Glutamatergic neuron (in vitro differentiated cells): Measurements from ENCODE around the gene HOXB5. TPM values are rescaled to one million over a fixed set of nuclear protein-coding genes. Genes with fewer than 3 reads are reported as not detected.
A peak's percentile ranks its signal among the peaks of the same experiment; 100 is the strongest.

Source experiments
- DNase-seq: peaks from one replicate; pipeline ENCODE4 v3.0.0; 2022
- H3K27ac Mint-ChIP-seq: one replicate; pipeline ENCODE4 v1.8.0; 2020; ENCODE audit warnings: mild to moderate bottlenecking, mixed read lengths, inconsistent platforms; ENCODE audit not compliant: unreplicated experiment
- H3K27me3 Mint-ChIP-seq: one replicate; pipeline ENCODE4 v1.8.0; 2020; ENCODE audit warnings: mild to moderate bottlenecking, moderate library complexity, mixed read lengths, inconsistent platforms; ENCODE audit not compliant: unreplicated experiment
- H3K36me3 Mint-ChIP-seq: one replicate; pipeline ENCODE4 v1.8.0; 2020; ENCODE audit warnings: mild to moderate bottlenecking, mixed read lengths, inconsistent platforms; ENCODE audit not compliant: unreplicated experiment
- H3K4me1 Mint-ChIP-seq: one replicate; pipeline ENCODE4 v1.8.0; 2020; ENCODE audit warnings: mild to moderate bottlenecking, low read depth, mixed read lengths, inconsistent platforms; ENCODE audit not compliant: unreplicated experiment
- H3K4me3 Mint-ChIP-seq: one replicate; pipeline ENCODE4 v1.8.0; 2020; ENCODE audit warnings: mild to moderate bottlenecking, mixed read lengths, inconsistent platforms; ENCODE audit not compliant: unreplicated experiment
- H3K9me3 Mint-ChIP-seq: one replicate; pipeline ENCODE4 v1.8.0; 2020; ENCODE audit warnings: mild to moderate bottlenecking, moderate library complexity, mixed read lengths, inconsistent platforms; ENCODE audit not compliant: unreplicated experiment
- CTCF ChIP-seq: fragments of 200-600 bp; sonication (generic); IDR thresholded peaks from one replicate; pipeline ENCODE4 v1.5.0; 2021; ENCODE audit not compliant: partially characterized antibody, unreplicated experiment
- total RNA-seq: library from RNA; stranded (reverse); fragmentation: NEBNext Ultra II Directional; extraction: Animal tissue kit (Norgen Biotek cat#: 25700); gene quantifications from one replicate; pipeline ENCODE4 v1.2.1, GENCODE V29; 2021; ENCODE audit not compliant: unreplicated experiment

HOXB5 gene
- total RNA-seq, 1 donor from 2014 or later, result not detected

GRCh38 chr17:48550502-48551213 is 42.9 kb downstream of the HOXB5 start:
- Mint-ChIP-seq H3K36me3 (no peaks in the 10 kb centered on the region), H3K4me1 (peaks cover 14% of the 10 kb centered on the region), H3K27ac (no peak overlapping the region), H3K27me3 (peaks cover 42% of the 10 kb centered on the region), H3K4me3 (peak overlapping the region; percentile 34), H3K9me3 (peaks cover 11% of the 10 kb centered on the region)
- peak; percentile 33 for DNase-seq
- TF ChIP-seq CTCF, result peak; percentile 34

GRCh38 chr17:48549914-48550501 is 43.6 kb downstream of the HOXB5 start:
- Mint-ChIP-seq H3K36me3 (no peaks in the 10 kb centered on the region), H3K4me3 (no peak overlapping the region), H3K27ac (no peak overlapping the region), H3K4me1 (peaks cover 14% of the 10 kb centered on the region), H3K9me3 (peaks cover 8% of the 10 kb centered on the region), H3K27me3 (peaks cover 47% of the 10 kb centered on the region)
- no peak for TF ChIP-seq CTCF
- DNase-seq, result no peak

GRCh38 chr17:48549281-48549630 is 44.3 kb downstream of the HOXB5 start:
- TF ChIP-seq CTCF, result no peak
- no peaks in the 10 kb centered on the region for H3K36me3 Mint-ChIP-seq
- H3K27me3 Mint-ChIP-seq, result peaks cover 46% of the 10 kb centered on the region
- peaks cover 7% of the 10 kb centered on the region for H3K9me3 Mint-ChIP-seq
- H3K4me3 Mint-ChIP-seq, result peak overlapping the region; percentile 36
- peaks cover 14% of the 10 kb centered on the region for H3K4me1 Mint-ChIP-seq
- H3K27ac Mint-ChIP-seq, result no peak overlapping the region
- no peak for DNase-seq

GRCh38 chr17:48548523-48549280 is 44.9 kb downstream of the HOXB5 start:
- DNase-seq, result no peak
- H3K36me3 Mint-ChIP-seq, result no peaks in the 10 kb centered on the region
- peaks cover 9% of the 10 kb centered on the region for H3K9me3 Mint-ChIP-seq
- peaks cover 12% of the 10 kb centered on the region for H3K4me1 Mint-ChIP-seq
- TF ChIP-seq CTCF, result no peak
- H3K27me3 Mint-ChIP-seq, result peaks cover 44% of the 10 kb centered on the region
- H3K4me3 Mint-ChIP-seq, result peak overlapping the region; percentile 66
- no peak overlapping the region for H3K27ac Mint-ChIP-seq
